ENCODE results near the gene CTNS. TPM values are rescaled to one million over a fixed set of nuclear protein-coding genes. Genes with fewer than 3 reads are reported as not detected.

Gene CTNS
- total RNA-seq, 1 experiment from 2014 or later, result 7.9 TPM

DNA sequence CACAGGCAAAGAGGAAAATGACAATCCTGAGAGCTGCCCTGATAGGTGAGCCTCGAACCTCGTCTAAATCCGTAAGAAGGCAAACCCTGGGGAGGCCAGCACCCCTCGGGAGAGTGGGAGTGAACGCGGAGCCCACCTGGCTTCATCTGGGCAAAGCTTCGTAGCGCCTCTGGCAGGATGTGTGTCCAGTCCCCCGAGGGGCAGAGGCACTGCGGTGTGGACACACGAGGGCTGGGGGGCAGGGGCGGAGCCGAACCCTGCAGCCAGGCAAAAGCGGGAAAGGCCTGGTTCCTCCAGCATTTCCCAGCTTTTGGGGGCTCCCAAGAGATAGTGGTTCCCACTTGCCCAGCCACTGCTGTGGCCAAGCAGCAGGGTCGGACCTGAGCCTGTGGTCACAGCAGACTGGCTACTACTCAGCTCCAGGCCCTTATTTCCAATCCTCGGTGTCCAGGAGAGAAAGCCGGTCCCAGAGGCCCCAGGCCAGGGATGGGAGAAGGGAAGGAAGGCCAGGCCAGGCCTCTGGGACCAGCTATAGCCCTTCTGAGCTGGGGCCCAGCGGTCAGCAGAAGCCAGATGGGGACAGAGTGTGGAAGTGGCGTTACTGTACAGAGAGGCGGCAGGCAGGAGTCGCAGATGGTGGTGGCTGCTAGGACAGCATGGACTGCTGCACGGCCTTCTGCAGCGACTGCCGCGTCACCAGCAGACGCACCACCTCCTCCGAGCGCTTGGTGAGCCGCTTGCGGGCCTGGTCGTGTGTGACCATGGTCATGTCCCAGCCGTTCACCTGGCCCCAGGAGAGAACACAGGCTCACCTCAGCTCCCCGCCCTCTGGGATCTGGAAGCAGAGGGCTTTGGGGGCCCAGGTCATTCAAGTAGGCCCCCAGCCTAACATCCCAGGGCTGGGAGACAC is 26.8 kb downstream of the CTNS start:
- no TSS peak for BruUV-seq (replicated peaks)
- Histone ChIP-seq H3K27ac (ENCODE audit: low read depth, low read length) (no peak overlapping the region), H3K4me1 (ENCODE audit: control insufficient read depth in 1 of 2, insufficient read depth in 2 of 2, low read length in 2 of 2) (peaks cover 17 to 27% of the 10 kb centered on the region in 2 experiments), H3K79me2 (ENCODE audit: insufficient read depth, low read length) (peaks cover 22% of the 10 kb centered on the region), H3K27me3 (ENCODE audit: insufficient read depth, low read length) (no peaks in the 10 kb centered on the region), H4K20me1 (ENCODE audit: insufficient read depth) (no peaks in the 10 kb centered on the region), H2AFZ (ENCODE audit: low read depth, low read length, poor library complexity, severe bottlenecking) (no peak overlapping the region), H3K4me3 (replicated peaks in 1 of 2; ENCODE audit: low read depth in 1 of 2, low read length in 2 of 2) (no peak overlapping the region), H3K9me2 (ENCODE audit: insufficient read depth) (no peaks in the 10 kb centered on the region), H3K9me3 (ENCODE audit: control insufficient read depth in 1 of 2, insufficient read depth in 1 of 2, low read depth in 1 of 2, low read length in 2 of 2) (no peaks in the 10 kb centered on the region), H3K36me3 (ENCODE audit: control insufficient read depth in 1 of 2, insufficient read depth in 2 of 2, low read length in 2 of 2) (no peaks in the 10 kb centered on the region), H3K4me2 (ENCODE audit: low read length) (no peak overlapping the region), H3K9ac (ENCODE audit: low read length) (no peak overlapping the region)
- ChIA-PET RAD21 (ENCODE audit: low non-redundant PET in 1 of 2, low total read pairs in 2 of 2, uncharacterized antibody in 2 of 2, unreplicated experiment in 2 of 2) (no interaction called here), CTCF (no interaction called here), POLR2A (interaction anchor here (1.0 kb wide), 1 partner anchor 27 kb away, joined by 5 read pairs; the partner anchor contains the start of genes CTNS and SHPK)
- ATAC-seq, result no peak
- TF ChIP-seq EGR1 (IDR thresholded peaks at IDR 0.05; ENCODE audit: low read depth) (no peak), YY1 (IDR thresholded peaks at IDR 0.05; ENCODE audit: extremely low read depth, insufficient replicate concordance, low read depth, low read length) (no peak), CBX3 (IDR thresholded peaks at IDR 0.05; ENCODE audit: low read depth) (no peak), ELF1 (IDR thresholded peaks at IDR 0.05; ENCODE audit: borderline replicate concordance, low read depth) (no peak), CEBPB (IDR thresholded peaks at IDR 0.05; ENCODE audit: low read depth) (no peak), JUND (IDR thresholded peaks at IDR 0.05) (no peak), SP1 (IDR thresholded peaks at IDR 0.05; ENCODE audit: low read depth) (no peak), ZNF274 (IDR thresholded peaks at IDR 0.05; ENCODE audit: low read depth, low read length) (no peak), EZH2phosphoT487 (IDR thresholded peaks at IDR 0.05; ENCODE audit: borderline replicate concordance) (no peak), RAD21 (IDR thresholded peaks at IDR 0.05; ENCODE audit: low read depth) (no peak), TCF7L2 (IDR thresholded peaks at IDR 0.05; ENCODE audit: borderline replicate concordance, extremely low read depth, insufficient read depth, insufficient read length) (no peak), SIN3A (IDR thresholded peaks at IDR 0.05; ENCODE audit: low read depth) (no peak), FOSL1 (IDR thresholded peaks at IDR 0.05; ENCODE audit: low read depth) (no peak), POLR2AphosphoS5 (IDR thresholded peaks at IDR 0.05; ENCODE audit: low read depth, low read length) (no peak)
- TF ChIP-seq, protein P1, sequence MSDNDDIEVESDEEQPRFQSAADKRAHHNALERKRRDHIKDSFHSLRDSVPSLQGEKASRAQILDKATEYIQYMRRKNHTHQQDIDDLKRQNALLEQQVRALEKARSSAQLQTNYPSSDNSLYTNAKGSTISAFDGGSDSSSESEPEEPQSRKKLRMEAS (IDR thresholded peaks at IDR 0.05), result no peak
- TF ChIP-seq, protein P2, sequence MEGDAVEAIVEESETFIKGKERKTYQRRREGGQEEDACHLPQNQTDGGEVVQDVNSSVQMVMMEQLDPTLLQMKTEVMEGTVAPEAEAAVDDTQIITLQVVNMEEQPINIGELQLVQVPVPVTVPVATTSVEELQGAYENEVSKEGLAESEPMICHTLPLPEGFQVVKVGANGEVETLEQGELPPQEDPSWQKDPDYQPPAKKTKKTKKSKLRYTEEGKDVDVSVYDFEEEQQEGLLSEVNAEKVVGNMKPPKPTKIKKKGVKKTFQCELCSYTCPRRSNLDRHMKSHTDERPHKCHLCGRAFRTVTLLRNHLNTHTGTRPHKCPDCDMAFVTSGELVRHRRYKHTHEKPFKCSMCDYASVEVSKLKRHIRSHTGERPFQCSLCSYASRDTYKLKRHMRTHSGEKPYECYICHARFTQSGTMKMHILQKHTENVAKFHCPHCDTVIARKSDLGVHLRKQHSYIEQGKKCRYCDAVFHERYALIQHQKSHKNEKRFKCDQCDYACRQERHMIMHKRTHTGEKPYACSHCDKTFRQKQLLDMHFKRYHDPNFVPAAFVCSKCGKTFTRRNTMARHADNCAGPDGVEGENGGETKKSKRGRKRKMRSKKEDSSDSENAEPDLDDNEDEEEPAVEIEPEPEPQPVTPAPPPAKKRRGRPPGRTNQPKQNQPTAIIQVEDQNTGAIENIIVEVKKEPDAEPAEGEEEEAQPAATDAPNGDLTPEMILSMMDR (IDR thresholded peaks at IDR 0.05 in 2 of 3, conservative IDR thresholded peaks at IDR 0.05 in 1 of 3; ENCODE audit: borderline replicate concordance in 1 of 3, insufficient read depth in 1 of 3, low read depth in 2 of 3, low read length in 2 of 3), result no peak
- TF ChIP-seq, protein P3, sequence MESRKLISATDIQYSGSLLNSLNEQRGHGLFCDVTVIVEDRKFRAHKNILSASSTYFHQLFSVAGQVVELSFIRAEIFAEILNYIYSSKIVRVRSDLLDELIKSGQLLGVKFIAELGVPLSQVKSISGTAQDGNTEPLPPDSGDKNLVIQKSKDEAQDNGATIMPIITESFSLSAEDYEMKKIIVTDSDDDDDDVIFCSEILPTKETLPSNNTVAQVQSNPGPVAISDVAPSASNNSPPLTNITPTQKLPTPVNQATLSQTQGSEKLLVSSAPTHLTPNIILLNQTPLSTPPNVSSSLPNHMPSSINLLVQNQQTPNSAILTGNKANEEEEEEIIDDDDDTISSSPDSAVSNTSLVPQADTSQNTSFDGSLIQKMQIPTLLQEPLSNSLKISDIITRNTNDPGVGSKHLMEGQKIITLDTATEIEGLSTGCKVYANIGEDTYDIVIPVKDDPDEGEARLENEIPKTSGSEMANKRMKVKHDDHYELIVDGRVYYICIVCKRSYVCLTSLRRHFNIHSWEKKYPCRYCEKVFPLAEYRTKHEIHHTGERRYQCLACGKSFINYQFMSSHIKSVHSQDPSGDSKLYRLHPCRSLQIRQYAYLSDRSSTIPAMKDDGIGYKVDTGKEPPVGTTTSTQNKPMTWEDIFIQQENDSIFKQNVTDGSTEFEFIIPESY (IDR thresholded peaks at IDR 0.05; ENCODE audit: extremely low read depth, insufficient replicate concordance, low read length), result no peak
- TF ChIP-seq, protein P4, sequence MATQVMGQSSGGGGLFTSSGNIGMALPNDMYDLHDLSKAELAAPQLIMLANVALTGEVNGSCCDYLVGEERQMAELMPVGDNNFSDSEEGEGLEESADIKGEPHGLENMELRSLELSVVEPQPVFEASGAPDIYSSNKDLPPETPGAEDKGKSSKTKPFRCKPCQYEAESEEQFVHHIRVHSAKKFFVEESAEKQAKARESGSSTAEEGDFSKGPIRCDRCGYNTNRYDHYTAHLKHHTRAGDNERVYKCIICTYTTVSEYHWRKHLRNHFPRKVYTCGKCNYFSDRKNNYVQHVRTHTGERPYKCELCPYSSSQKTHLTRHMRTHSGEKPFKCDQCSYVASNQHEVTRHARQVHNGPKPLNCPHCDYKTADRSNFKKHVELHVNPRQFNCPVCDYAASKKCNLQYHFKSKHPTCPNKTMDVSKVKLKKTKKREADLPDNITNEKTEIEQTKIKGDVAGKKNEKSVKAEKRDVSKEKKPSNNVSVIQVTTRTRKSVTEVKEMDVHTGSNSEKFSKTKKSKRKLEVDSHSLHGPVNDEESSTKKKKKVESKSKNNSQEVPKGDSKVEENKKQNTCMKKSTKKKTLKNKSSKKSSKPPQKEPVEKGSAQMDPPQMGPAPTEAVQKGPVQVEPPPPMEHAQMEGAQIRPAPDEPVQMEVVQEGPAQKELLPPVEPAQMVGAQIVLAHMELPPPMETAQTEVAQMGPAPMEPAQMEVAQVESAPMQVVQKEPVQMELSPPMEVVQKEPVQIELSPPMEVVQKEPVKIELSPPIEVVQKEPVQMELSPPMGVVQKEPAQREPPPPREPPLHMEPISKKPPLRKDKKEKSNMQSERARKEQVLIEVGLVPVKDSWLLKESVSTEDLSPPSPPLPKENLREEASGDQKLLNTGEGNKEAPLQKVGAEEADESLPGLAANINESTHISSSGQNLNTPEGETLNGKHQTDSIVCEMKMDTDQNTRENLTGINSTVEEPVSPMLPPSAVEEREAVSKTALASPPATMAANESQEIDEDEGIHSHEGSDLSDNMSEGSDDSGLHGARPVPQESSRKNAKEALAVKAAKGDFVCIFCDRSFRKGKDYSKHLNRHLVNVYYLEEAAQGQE (IDR thresholded peaks at IDR 0.05; ENCODE audit: low read depth), result no peak
- intact Hi-C loops (cut with micrococcal nuclease), result no loop called here
- DNase-seq (ENCODE audit: low read depth, low spot score), result no peak

Data from HCT116 (cell line).